T-helper 2 cell treated with Interferon-gamma antibody and Interleukin-4, amounts not matched to agents 5 μg/mL and 100 μg/mL, for 36 hours (primary cell): ENCODE results near the gene MCM8.
"Not testable (repeated sequence)": the region's sequence is repeated elsewhere in the genome, so short reads cannot be mapped to it uniquely, and the experiment has no call there.

Source experiments
- DNase-seq: peaks from one replicate; pipeline ENCODE4 v3.0.0; 2021; ENCODE audit warnings: low spot score
- H3K27ac Mint-ChIP-seq: one replicate; pipeline ENCODE4 v1.8.0; 2021; ENCODE audit warnings: mild to moderate bottlenecking, mixed read lengths
- H3K27me3 Mint-ChIP-seq: one replicate; pipeline ENCODE4 v1.8.0; 2021; ENCODE audit warnings: low read depth, mixed read lengths
- H3K36me3 Mint-ChIP-seq: one replicate; pipeline ENCODE4 v1.8.0; 2021; ENCODE audit warnings: low read depth, mixed read lengths
- H3K4me1 Mint-ChIP-seq: one replicate; pipeline ENCODE4 v1.8.0; 2021; ENCODE audit warnings: low read depth, mixed read lengths
- H3K4me3 Mint-ChIP-seq: one replicate; pipeline ENCODE4 v1.8.0; 2022; ENCODE audit warnings: mild to moderate bottlenecking, moderate library complexity, mixed read lengths
- H3K9me3 Mint-ChIP-seq: one replicate; pipeline ENCODE4 v1.8.0; 2021; ENCODE audit warnings: mixed read lengths

MCM8 gene

DNA sequence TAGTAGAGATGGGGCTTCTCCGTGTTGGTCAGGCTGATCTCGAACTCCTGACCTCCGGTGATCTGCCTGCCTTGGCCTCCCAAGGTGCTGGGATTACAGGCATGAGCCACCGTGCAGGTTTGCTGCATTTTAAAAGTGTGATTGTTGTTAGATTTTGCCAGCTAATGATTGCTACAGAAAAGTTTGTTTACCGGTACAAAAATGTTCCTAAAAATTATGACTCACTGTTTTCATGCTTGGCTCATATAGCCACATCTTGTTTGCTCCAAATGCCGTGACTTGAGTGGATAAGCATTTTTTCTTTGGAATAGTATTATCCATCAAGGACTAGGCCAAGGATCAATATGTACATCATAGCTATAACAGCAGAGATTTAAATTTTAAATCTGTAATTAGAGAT lies 79.1 kb downstream of the MCM8 start:
- Mint-ChIP-seq H3K4me1 (peaks cover 23% of the 10 kb centered on the region), H3K27ac (no peak overlapping the region), H3K4me3 (no peak overlapping the region), H3K36me3 (peaks cover 45% of the 10 kb centered on the region), H3K27me3 (no peaks in the 10 kb centered on the region), H3K9me3 (peaks cover 13% of the 10 kb centered on the region)
- DNase-seq, result no peak

DNA sequence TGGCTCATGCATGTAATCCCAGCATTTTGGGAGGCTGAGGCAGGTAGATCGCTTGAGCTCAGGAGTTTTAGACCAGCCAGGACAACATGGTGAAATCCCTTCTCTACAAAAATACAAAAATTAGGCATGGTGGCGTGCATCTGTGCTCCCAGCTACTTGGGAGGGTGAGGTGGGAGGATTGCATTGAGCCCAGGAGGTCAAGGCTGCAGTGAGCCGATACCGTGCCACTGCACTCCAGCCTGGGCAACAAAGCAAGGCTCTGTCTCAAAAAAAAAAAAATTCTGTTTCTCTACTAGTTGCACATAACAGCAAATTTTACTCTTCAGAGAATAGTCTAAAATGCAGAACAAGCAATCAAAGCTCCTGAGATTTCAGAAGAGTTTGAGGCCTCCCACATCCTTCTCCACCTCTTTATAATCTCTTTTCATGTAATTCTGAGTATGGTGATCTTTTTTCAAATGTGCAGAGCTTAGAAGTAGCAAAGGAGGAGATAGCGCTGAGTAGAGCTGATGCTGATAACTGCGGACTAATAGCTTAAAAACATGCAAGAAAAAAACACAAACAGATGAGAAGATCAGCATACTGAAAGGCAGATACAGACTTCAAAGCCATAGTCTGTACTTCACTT lies 80.1 kb downstream of the MCM8 start:
- Mint-ChIP-seq H3K27me3 (no peaks in the 10 kb centered on the region), H3K27ac (no peak overlapping the region), H3K36me3 (peaks cover 40% of the 10 kb centered on the region), H3K9me3 (peaks cover 3% of the 10 kb centered on the region), H3K4me1 (peaks cover 23% of the 10 kb centered on the region), H3K4me3 (no peak overlapping the region)
- DNase-seq, result no peak

DNA sequence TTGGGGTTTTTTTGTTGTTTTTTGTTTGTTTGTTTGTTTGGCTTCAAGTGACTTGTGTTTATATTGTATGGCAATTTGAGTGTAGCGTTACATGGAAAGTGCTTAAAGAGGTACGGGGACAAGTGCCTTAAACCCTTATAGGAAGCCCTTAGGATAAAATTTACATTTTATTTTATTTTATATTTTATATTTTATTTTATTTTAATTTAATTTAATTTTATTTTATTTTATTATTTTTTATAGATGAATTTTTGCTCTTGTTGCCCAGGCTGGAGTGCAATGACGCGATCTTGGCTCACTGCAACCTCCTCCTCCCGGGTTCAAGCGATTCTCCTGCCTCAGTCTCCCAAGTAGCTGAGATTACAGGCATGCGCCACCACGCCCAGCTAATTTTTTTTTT lies 82.5 kb downstream of the MCM8 start:
- H3K27me3 Mint-ChIP-seq, DNase-seq, H3K27ac Mint-ChIP-seq, H3K9me3 Mint-ChIP-seq, H3K4me3 Mint-ChIP-seq: not testable (repeated sequence)
- peaks cover 15% of the 10 kb centered on the region for H3K4me1 Mint-ChIP-seq
- H3K36me3 Mint-ChIP-seq, result peaks cover 30% of the 10 kb centered on the region

DNA sequence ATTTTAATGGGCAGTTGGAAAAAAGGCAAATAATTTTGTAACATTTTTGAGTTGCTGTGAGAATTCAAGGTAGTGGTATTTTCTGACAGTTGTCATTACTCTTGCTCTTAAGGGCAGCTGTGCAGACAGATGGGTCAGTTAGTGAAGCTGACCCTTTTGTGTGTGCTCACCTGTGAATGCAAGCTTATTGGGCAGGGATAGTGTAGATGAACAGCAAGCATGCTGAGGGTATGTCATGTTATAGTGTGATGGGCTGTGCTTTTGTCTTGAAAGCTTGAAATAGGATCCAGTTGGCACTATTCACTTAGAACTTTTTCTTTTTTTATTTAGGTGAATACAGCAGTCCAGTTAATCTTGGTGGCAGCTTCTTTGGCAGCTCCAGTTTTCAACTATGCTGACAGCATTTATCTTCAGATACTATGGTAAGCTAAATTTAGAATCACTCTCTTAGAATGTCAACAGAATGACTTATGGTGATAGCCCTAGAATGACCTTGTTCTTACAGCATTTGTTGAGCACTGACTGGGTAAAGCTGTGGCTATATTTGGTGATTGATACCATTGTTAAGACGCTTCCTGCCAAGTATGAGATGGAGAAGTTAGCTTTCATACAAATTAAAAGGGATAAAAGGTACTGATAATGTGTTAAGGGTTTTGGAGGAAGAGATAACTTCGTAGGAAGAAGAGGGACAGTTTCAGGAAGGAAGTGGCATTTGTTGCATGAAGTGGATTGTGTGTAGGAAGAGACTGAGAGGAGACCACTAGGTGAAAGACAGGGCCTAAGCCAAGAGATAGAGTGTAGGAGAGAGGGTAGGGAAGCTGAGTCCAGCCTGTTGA lies 83.9 kb downstream of the MCM8 start:
- Mint-ChIP-seq H3K4me1 (peaks cover 13% of the 10 kb centered on the region), H3K27me3 (no peaks in the 10 kb centered on the region), H3K27ac (peak overlapping the region; percentile 47), H3K9me3 (no peaks in the 10 kb centered on the region), H3K4me3 (no peak overlapping the region), H3K36me3 (peaks cover 29% of the 10 kb centered on the region)
- DNase-seq, result no peak

DNA sequence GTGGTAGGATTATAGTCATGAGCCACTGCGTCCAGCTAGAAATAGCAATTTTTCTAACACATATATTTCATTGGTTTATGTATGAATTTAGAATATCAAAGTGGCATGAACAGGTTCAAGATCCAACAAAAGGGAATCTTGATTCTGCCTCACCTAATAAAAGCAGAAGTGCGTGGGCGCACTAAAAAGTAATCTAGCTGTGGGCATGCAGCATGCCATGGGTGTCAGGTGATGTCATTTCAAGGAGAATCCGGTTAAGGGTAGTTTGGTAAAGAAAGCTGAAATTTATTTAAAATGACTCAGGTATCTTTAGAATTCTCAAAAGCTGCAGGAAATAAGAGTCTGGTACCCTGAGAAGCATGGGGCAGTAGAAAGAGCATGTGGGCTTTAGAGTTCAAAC lies 85.8 kb downstream of the MCM8 start:
- Mint-ChIP-seq H3K9me3 (no peaks in the 10 kb centered on the region), H3K27me3 (no peaks in the 10 kb centered on the region), H3K4me3 (no peak overlapping the region), H3K4me1 (peaks cover 10% of the 10 kb centered on the region), H3K27ac (no peak overlapping the region), H3K36me3 (peaks cover 37% of the 10 kb centered on the region)
- no peak for DNase-seq

DNA sequence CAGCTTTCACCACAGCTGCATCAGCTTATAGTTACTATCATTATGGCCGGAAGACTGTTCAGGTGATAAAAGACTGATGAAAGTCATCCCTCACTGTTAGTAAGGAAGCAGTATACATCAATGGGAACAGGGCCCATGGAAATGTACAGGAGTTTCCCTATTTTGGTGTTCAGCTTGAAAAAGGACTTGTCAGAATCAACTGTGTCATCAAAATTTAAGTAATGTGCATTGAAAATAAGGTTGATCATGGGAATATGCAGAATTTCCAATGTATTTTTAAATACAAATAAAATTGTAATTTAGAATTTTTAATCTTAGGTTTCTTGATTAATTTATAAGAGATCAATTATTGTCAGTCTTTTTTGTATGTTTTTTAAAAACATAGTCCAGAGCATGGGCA lies 86.6 kb downstream of the MCM8 start:
- Mint-ChIP-seq H3K36me3 (peaks cover 36% of the 10 kb centered on the region), H3K4me1 (peaks cover 10% of the 10 kb centered on the region)

DNA sequence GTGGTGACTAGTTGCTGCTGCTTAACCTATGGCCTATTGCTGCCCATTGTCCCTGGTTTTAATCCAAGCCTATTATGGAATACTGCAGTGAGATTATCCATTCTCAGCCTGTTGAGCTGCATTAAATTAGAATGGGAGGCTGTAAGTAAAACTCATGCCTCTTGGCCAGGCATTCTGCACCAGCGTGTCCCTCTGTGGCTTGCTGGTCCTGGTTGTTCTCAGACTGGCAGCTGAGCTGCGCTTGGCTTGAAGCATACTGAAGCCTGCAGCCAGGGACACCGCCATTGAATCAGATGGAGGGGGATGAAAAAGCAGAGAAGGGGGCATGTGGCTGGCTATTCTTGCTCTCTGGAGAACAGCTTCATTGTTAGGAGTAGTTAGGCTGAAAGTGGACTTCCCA lies 87.8 kb downstream of the MCM8 start:
- no peak for DNase-seq
- H3K36me3 Mint-ChIP-seq, result peaks cover 34% of the 10 kb centered on the region
- H3K27ac Mint-ChIP-seq, result no peak overlapping the region
- H3K4me3 Mint-ChIP-seq, result no peak overlapping the region
- H3K27me3 Mint-ChIP-seq, result no peaks in the 10 kb centered on the region
- H3K9me3 Mint-ChIP-seq, result no peaks in the 10 kb centered on the region
- peaks cover 10% of the 10 kb centered on the region for H3K4me1 Mint-ChIP-seq

More for the DNA sequence above, 86.6 kb downstream of the MCM8 start:
- H3K9me3 Mint-ChIP-seq, result no peaks in the 10 kb centered on the region
- no peak overlapping the region for H3K27ac Mint-ChIP-seq
- DNase-seq, result no peak
- H3K27me3 Mint-ChIP-seq, result no peaks in the 10 kb centered on the region
- H3K4me3 Mint-ChIP-seq, result no peak overlapping the region

DNA sequence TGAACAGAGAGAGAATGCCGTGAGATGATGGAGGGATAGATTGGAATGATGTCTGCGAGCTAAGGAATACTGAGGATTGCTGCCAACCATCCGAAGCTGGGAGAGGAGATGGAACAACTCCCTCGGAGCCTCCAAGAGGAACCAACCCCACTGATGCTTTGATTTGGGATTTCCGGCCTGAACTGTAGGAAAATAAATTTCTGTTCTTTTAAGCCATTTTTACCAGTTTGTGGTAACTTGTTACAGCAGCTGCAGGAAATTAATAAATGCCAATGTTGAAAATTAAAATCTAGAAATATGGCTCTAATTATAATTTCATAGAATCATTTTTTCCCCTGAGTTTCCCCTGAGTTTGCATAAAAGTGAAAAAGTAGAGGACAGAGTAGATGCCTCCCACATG lies 89.3 kb downstream of the MCM8 start:
- Mint-ChIP-seq H3K4me1 (peaks cover under 1% of the 10 kb centered on the region), H3K36me3 (peaks cover 20% of the 10 kb centered on the region), H3K27ac (no peak overlapping the region), H3K4me3 (no peak overlapping the region), H3K9me3 (no peaks in the 10 kb centered on the region), H3K27me3 (no peaks in the 10 kb centered on the region)
- no peak for DNase-seq

DNA sequence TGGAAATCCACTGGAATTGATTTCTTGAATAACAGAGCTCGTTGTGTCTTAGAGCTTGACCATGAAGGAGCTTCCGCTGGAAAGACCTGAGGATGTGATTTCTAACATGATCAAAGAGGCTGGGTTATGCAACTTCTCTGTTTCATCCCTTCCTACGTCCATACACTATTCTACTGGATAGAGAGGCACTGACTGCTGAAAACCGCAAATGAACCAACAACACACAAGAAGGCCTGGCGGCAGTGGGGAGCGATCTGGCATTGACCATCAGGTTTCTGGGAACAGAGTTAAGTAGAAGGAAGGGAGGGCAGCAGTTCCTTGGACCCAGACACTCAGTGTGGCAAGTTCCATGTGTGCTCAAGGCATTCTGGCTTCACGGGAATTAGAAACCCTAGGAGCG lies 90.1 kb downstream of the MCM8 start:
- H3K27ac Mint-ChIP-seq, result no peak overlapping the region
- H3K4me3 Mint-ChIP-seq, result no peak overlapping the region
- H3K36me3 Mint-ChIP-seq, result peaks cover 17% of the 10 kb centered on the region
- H3K9me3 Mint-ChIP-seq, result no peaks in the 10 kb centered on the region
- H3K27me3 Mint-ChIP-seq, result no peaks in the 10 kb centered on the region
- no peaks in the 10 kb centered on the region for H3K4me1 Mint-ChIP-seq
- no peak for DNase-seq

DNA sequence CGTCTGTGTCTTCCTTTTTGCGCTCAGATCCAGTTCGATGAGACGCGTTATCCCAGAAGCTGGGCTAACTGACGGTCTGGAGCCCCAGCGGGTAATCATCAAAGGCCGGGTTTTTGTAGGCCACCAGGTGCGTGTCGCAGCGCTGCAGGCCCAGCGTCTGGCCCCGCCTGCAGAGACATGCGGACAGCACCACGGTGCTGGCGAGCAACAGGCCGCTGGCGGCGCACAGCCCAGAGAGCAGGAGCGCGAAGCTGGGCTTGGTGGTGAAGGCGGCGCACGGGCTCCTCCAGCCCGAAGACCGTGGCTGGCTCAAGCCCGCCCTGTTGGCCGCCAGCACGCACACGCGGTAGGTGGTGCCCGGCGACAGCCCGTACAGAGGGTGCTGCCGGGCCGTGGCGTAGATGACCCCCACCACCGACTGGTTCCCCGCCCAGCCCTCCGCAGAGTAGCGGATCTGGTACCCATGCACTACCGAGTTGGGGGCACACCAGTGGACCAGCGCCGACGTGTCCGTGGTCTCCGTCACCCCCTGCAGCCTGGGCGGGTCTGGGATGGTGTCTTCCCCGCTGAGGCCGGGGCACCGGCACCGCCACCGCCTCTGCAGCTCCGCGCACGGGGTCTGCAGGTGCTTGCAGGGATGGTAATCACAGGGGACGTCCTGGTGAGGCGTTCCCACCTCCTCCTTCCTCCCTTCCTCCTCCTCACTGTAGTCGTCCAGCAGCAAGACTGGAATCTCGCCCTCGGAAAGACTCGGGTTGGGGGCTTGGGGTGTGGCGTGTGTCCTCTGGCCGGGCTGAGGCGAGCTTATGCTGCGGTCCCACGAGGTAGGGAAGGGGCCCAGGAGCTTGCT lies 90.7 kb downstream of the MCM8 start:
- no peak for DNase-seq
- Mint-ChIP-seq H3K27me3 (no peaks in the 10 kb centered on the region), H3K36me3 (peaks cover 17% of the 10 kb centered on the region), H3K4me1 (no peaks in the 10 kb centered on the region), H3K9me3 (no peaks in the 10 kb centered on the region), H3K27ac (no peak overlapping the region), H3K4me3 (no peak overlapping the region)

DNA sequence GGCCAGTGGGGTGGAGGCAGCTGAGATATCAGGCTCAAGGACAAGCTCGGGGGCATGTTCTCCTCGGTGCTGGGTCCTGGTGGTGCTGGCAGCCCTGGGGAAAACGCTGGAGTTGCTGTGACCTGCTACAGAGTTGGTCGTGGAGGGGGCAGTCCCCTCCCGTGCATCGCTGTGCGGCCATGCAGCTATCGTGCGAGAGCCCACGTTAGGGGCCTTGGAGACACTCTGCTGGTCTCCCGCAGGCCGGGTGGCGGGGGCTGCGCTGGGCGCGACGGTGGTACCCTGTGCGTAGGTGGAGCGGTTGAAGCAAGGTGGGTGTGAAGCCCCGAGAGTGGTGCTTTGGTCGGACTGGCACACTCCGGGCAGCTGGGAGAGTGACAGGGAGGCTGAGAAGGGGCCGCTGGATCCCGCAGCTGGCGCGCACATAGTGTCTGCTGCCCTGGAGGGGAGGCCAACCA lies 91.4 kb downstream of the MCM8 start:
- DNase-seq, result no peak
- Mint-ChIP-seq H3K36me3 (peaks cover 16% of the 10 kb centered on the region), H3K4me3 (no peak overlapping the region), H3K9me3 (no peaks in the 10 kb centered on the region), H3K27ac (no peak overlapping the region), H3K27me3 (no peaks in the 10 kb centered on the region), H3K4me1 (no peaks in the 10 kb centered on the region)

DNA sequence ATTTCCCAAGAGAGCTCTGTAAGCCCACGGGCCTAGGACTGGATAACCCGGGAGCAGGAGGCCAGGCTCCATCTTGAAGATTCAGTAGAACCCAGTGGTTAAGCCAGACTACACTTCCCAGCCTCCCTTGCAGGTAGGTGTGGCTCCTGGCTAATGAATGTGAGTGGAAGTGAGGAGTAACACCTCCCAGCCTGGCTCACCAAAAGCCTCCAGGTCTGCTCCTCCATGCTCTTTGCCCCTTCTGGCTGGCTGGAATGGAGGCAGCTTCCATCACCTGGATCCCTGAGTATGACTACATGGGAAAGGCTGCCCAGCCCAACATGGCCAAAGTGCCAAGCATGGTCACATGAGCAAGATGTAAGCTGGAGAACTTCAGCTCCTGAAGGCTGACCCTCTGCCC lies 93.7 kb downstream of the MCM8 start:
- Mint-ChIP-seq H3K27ac (no peak overlapping the region), H3K36me3 (peaks cover 14% of the 10 kb centered on the region), H3K4me1 (no peaks in the 10 kb centered on the region), H3K27me3 (no peaks in the 10 kb centered on the region), H3K9me3 (no peaks in the 10 kb centered on the region), H3K4me3 (no peak overlapping the region)
- DNase-seq, result no peak

DNA sequence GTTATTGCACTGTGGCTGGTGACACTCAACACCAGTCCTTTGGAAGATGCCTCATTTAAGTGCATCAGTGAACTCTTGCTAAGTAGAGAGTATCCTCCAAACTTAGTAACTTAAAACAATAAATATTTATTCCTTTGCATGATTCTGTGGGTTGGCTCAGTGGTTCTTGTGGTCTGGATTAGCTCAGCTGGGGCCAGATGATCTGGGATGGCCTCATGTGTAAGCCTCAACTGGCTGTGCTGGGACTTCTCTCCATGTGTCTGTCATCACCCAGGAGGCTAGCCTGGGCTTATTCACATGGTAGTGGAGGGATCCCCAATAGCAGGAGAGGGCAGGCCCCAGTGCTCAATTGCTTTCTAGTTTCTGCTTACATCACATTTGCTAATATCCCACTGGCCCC lies 95.1 kb downstream of the MCM8 start:
- Mint-ChIP-seq H3K27ac (no peak overlapping the region), H3K4me1 (no peaks in the 10 kb centered on the region), H3K4me3 (no peak overlapping the region), H3K27me3 (peaks cover 7% of the 10 kb centered on the region), H3K9me3 (no peaks in the 10 kb centered on the region), H3K36me3 (peaks cover 7% of the 10 kb centered on the region)
- no peak for DNase-seq

DNA sequence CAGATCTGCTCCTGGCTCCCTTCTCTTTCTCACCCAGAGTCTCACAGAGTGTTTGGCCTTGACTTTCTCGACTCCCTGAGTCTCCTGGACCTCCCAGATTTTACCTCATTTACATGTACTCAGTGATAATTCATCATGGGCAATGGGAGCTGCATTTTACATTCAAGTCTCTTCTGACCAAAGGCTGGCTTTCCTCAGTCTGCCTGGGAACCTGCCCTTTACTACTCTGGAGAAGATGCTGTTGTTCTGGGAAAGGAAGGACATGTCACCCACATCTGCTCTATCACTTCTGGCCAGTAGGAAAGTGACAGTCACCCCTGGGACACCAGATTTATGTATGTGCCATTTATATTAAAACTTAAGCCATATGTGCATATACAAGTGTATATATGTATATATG lies 96.0 kb downstream of the MCM8 start:
- Mint-ChIP-seq H3K27ac (no peak overlapping the region), H3K9me3 (no peaks in the 10 kb centered on the region)

More for the DNA sequence above, 96.0 kb downstream of the MCM8 start:
- H3K4me3 Mint-ChIP-seq, result no peak overlapping the region
- no peaks in the 10 kb centered on the region for H3K4me1 Mint-ChIP-seq
- peaks cover 16% of the 10 kb centered on the region for H3K27me3 Mint-ChIP-seq
- peaks cover 5% of the 10 kb centered on the region for H3K36me3 Mint-ChIP-seq
- no peak for DNase-seq
